Measurements from ENCODE around the gene NLRP1.

Gene NLRP1

DNA sequence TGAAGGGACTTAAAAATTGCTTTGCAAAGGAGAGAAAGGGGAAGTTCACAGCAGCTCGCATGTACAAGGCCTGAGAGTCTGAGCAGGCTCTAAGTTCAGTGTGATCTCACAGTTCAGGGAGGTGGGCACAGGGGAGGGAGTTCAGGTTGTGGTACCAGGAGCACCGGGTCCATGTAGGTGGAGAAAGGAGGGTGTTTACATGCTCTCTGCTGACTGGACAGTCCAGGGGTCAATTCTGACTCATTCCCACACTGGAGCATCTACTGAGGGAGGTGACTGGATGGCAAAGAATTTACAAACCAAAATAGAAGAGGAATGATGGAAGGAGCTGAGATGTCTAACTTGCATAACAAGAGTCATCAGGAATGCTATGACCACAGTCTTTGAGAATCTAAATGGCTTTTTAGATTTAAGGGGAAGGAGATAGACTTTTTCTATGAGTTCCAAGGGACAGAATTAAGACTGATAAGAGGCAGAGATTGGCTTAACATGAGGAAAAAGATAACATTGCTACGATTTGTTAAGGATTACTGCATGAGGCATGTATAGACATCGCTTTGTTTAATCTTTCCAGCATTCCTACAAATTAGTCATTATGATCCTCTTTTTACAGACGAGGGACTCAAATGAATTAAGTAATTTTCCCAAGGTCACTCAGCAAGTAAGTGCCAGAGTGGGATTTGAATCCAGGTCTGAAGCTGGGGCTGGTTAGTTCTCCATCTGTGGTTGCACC lies 68.1 kb downstream of the NLRP1 start:
- no peak for DNase-seq (ENCODE audit: low spot score)

- DNase-seq (ENCODE audit: low spot score) = no peak
Observed at GRCh38 chr17:5514976-5515375, 69.3 kb downstream of the NLRP1 start.

GRCh38 chr17:5513628-5514027 lies 70.7 kb downstream of the NLRP1 start:
- DNase-seq (ENCODE audit: low spot score) = no peak

DNA sequence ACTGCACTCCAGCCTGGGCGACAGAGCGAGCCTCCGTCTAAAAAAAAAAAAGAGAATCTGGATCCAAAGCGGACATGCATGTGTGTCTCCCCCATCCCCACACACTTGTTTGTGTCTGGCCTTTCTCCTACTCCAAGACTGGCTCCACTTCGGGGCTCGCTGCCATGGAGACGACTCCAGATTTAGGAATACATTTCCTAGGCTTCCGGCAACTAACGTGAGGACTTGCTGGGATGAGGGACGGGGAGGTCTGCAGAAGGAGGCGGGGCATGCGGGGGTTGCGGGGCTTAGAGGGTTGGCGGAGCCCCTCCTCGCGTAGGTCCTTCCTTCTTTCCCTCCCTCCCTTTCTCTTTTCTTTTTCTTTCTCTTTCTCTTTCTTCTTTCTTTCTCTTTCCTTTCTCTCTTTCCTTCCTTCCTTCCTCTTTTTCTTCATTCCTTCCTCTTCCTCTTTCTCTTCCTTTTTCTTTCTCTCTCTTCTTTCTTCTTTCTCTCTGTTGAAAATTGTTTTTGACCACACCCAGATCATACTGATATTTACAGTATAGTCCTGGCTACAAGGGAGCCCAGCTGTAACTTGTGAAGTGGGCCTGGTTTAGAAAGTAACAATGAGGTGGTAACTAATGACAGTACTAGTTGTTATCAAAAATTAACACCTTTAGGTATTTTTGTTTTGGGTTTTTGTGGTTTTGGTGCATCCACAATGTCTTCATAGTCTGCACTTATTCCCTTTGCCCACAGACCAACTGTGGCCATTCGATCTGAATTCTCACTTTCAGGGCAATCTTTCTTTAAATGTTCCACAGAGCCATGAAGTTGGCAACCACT lies 72.7 kb downstream of the NLRP1 start:
- DNase-seq (ENCODE audit: low spot score) = no peak

DNA sequence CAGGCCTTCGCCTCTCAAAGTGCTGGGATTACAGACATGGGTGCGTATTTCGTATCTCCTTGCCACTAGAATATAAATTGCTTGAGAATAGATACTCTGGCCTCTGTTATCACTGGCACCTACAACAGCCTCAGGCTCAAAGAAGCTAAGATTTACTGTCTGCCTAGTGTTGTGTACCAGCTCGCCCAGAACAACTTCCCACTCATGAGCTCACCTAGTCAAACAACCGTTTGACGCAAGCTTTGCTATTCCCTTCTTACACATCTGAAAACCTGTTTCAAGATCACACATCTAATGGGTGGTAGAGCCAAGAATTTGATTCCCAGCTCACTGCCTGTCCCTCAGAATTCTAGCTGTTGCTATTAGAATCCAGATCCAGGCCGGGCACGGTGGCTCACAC lies 73.5 kb downstream of the NLRP1 start:
- DNase-seq (ENCODE audit: low spot score) = no peak

DNA sequence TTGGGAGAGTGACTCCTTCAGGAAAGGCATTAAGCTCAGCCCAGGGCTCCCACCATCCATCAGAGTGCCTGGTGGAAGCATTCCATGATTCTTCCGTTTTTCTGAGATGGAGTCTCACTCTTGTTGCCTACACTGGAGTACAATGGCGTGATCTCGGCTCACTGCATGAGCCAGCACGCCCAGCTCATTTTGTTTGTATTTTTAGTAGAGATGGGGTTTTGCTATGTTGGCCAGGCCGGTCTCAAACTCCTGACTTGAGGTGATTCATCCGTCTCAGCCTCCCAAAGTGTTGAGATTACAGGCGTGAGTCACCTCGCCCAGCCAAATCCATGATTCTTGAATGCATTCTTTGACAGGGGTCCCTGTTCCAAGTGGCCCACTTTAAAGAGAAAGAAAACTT lies 74.8 kb downstream of the NLRP1 start:
- DNase-seq (ENCODE audit: low spot score) = no peak

- peak; percentile 74 for DNase-seq (ENCODE audit: low spot score)
Observed at GRCh38 chr17:5508810-5509209, 75.5 kb downstream of the NLRP1 start.

GRCh38 chr17:5506307-5506706 lies 78.0 kb downstream of the NLRP1 start:
- no peak for DNase-seq (ENCODE audit: low spot score)

GRCh38 chr17:5502552-5502951 lies 81.8 kb downstream of the NLRP1 start:
- no peak for DNase-seq (ENCODE audit: low spot score)

GRCh38 chr17:5501685-5502084 lies 82.6 kb downstream of the NLRP1 start:
- no peak for DNase-seq (ENCODE audit: low spot score)

DNA sequence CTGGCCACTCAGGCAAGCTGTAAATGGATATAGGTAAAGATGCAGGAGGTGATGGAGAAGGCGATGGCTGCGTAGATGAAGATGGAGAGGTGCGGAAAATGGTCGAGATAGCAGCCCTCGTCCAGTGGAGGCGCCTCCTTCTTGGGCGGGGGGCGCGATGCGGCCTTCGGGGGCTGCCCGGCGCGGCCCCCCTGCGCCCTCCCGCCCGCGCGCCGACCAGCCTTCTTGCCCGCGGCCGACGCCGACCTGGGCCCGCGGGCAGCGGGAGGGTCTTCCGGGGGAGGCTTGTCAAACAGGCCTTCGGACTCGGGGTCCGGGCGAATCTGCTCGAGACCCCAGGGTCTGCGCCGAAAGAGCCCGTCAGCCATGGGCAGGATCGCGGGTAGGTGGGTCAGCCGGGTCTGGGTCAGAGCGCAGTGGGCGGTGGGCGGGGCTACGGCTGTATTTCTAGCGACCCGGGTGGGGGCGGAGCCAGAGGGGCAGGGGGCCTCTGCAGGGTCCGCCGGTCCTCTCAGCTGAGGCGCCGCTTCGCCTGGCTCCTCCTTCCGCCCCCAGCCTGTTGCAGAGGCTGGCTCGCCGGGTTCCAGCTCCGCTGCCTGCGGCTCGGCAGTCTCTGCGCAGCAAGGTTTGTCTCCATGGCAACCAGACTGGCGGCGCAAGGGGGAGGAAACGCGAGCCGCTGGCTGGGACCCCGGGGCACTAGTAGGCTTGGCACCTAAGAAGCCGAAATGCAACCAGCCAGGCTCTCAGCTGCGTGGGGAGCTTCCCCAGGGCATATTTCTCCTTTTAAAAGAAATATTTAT lies 83.5 kb downstream of the NLRP1 start:
- DNase-seq (ENCODE audit: low spot score) = peak; percentile 100

- no peak for DNase-seq (ENCODE audit: low spot score)
Observed at GRCh38 chr17:5500247-5500588, 84.1 kb downstream of the NLRP1 start.

DNA sequence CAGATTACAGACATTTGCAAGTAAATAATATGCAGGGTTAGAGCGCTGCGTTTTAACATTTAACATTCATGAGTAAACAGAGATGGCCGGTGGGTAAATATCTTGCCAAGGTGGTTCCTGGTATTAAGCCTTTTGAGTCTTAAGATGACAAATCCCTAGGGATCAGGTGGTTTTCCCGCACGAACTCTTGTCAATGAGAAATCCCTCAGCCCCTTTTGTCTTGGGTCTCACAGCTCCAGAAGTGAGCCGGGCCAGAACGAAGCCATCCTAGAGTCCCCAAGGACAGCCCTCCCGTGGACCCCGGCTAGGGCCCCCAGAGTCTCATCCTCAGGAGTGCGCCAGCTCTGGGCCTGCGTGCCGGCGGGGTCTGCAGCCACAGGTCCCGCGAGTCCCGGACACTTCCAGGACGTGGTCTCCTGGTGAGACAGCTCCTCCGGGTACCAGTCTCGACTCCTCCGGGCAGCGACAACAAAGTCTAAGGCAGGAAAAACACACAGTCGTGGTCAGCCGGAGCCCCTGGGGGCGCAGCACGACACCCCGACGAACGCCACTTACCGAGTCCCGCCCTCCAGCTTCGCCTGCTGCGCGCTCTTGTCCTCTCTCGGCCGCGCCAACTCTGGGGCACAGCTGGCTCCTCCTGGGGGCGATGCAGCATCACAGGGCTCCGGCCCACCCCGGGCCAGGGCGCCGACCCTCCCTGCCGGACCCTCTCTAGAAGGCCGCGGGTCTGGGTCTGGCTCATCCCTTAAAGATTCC lies 84.7 kb downstream of the NLRP1 start:
- DNase-seq (ENCODE audit: low spot score) = peak; percentile 79

DNA sequence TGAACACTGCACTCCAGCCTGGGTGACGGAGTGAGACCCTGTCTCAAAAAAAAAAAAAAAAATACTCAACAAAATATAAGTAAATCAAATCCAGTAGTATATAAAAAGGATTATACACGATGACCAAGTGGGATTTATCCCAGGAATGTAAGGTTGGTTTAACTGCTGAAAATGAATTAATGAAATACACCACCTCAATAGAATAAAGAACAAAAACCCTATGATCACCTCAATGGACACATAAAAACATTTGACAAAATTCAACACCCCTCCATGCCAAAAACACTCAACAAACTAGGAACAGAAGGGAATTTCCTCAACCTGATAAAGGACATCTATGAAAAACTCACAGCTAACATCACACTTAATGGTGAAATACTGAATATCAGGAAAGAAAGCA lies 91.3 kb downstream of the NLRP1 start:
- DNase-seq (ENCODE audit: low spot score) = no peak

DNA sequence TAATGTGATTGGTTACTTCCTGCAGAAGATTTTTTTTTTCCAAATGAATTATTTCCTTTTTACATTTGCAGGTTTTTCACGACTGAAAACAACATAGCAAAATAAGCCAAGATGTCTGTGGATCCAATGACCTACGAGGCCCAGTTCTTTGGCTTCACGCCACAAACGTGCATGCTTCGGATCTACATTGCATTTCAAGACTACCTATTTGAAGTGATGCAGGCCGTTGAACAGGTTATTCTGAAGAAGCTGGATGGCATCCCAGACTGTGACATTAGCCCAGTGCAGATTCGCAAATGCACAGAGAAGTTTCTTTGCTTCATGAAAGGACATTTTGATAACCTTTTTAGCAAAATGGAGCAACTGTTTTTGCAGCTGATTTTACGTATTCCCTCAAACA lies 95.6 kb downstream of the NLRP1 start:
- DNase-seq (ENCODE audit: low spot score) = no peak

DNA sequence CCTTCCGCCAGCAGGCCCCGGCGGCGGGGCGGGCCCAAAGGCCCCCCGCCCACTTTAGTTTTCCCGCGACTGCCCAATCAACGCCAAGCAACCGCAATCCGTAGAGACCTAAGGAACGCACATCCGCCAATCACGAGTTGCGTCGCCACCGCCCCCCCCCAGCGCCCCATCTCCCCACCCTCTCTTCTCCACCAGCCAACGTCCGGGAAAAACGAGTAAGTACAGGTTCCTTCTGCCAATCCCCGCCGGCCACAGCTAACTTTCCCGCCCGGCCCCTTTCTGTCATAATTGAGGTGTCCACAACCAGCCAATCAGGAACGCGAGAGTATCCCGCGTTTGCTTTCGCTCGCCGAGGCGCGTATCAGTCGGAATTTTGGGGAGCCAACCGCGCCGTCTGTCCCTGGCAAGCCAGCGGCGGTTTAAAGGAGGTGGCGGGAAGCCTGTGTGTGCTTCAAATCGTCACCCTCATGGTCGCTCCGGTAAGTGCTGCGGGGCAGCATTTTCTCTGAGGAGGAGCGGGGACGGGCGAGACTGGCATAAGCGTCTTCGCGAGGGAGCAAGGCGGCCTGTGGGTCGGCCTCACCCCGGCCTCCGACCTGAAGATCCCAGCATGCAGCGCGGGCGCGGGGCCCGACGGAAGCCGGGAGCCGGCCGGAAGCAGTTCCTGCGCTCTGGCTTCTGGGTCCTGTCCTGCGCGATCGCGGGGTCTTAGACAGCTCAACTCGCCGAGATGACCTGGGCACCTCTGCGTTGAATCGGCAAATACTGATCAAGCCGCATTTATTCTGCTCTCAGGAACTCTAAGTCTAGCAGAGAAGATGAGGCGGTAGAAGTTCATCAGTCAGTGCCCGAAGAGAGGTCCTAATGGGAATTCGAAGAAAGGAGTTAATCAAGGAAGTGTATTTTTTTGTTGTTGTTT lies 97.8 kb downstream of the NLRP1 start, which contains the start of gene MIS12:
TSS of gene MIS12 (plus strand) at position 361 of the 919 bp plus-strand sequence. CDS start 2,297 bp downstream, outside the sequence.
- peak; percentile 100 for DNase-seq (ENCODE audit: low spot score)

GRCh38 chr17:5485270-5486205 lies 98.8 kb downstream of the NLRP1 start, which contains the start of gene DERL2:
DERL2 (minus strand) TSS chr17:5486178; CDS start chr17:5486161, 17 bp downstream.
- no peak for DNase-seq (ENCODE audit: low spot score)

GRCh38 chr17:5481451-5481850 lies 102.9 kb downstream of the NLRP1 start:
- DNase-seq (ENCODE audit: low spot score) = no peak

DNA sequence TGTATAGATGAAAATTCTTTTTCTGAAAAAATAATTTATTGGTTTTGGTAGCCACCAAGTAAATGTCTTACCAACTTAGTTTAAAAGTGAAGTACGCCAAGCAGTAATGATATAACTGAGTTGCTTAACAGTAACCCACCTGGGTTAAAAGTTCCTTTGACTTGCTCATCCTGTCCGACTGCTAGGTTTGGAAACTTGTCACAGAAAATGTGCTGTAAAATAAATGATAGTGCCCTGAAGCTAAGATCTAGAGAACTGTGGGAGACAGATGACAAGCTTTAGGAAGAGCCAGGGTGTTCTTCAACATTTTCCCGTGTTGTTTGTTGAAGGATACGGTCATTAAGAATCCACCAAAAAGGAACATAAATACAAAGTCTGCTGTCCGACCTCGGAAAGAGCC lies 103.3 kb downstream of the NLRP1 start:
- DNase-seq (ENCODE audit: low spot score) = no peak

DNA sequence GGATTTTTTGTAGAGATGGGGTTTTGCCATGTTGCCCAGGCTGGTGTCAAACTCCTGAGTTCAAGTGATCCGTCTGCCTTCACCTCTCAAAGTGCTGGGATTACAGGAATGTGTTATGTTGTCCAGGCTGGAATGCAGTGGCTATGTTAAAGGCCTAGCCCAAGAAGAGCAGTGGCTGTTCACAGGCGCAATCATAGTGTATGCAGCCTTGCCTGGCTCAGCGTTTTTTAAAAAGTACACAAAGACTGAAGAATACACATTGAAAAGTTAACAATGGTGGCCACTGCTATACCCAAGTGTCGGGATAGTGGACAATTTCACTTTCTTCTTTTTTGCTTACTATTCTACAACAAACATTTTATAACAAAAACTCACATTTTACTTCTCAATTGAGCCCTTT lies 105.3 kb downstream of the NLRP1 start:
- DNase-seq (ENCODE audit: low spot score) = no peak
